HG03571 (cell line): ENCODE data around the gene ANK2.
"Not testable (repeated sequence)": the region's sequence is repeated elsewhere in the genome, so short reads cannot be mapped to it uniquely, and the experiment has no call there.

Experiments
- ATAC-seq: cut with Tn5 transposase; IDR thresholded peaks from one replicate; pipeline ENCODE4 v1.9.1; 2021; ENCODE audit not compliant: unreplicated experiment

The ANK2 gene

DNA sequence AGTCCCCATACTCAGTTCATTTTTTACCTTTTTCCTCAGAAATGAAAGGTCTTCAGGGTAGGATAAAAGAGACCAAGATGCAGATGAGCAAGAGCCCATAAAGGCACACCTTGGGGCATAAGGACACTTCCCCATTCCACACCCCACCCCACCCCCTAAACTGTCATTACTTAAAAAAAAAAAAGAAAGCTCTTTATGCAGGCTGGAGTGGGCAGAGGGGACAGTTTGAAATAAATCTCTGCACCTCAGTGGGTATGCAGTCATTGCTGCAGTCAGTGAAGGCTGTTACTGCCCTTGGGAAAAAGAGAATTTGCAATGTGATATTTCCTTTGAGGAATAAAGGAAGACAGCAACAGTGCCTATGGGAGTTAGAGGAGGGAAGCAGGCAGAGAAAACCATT, 137.5 kb downstream of the ANK2 start:
- no peak for ATAC-seq

DNA sequence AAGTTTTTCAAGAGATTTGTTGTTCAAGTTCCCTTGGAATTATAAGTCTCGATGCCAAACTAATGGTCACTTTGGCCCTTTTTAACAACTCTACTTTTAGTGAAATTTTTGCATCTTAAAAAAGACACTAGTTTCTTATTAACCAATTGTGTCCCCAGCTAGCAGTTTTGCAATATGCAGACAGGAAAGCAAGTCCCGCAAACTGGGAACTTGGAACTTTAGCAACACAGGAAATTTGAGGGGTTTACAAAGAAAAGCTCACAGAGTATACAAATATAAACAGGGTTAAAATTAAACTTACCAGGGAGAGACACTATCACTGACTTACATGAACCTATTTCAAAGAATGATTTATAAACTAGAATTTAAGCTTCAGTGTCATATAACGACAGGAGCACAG, 137.9 kb downstream of the ANK2 start:
- ATAC-seq = no peak

DNA sequence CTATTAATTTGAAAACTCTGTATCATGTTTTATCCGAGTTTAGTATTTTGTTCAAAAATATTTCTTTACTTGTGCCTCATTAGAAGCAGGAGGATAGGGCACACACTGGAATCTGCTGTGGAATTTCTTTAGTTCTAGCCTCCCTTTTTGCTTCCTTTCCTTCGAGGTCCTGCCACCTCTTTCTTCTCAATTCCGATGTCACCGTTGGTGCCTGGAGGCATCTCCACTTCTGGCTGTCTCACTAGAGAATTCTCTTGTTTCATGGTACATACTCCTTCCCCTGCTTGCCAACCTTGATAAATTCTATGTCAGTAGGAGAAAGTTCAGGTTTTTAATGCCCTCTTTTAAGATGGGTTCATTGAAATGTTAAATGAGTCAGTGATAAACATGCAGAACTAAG, 140.1 kb downstream of the ANK2 start:
- no peak for ATAC-seq

DNA sequence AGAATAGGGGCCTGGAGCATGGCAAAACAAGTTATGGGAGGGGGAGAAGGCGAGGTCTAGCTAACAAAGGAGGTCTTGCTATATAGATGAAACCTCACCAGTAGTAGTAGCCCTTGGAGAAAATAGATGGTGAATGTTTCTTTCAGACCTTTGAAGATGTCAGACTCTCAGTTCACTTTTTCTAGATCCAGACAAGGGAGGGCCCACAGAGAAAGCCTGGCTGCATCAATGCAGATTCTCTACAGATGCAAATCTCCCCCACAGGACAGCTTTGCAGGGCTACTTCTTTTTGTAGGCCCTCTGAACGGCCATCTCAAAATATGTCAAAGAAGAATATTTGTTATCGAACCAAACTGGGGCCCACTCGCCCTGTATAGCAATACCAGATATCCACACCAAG, 159.7 kb downstream of the ANK2 start:
- ATAC-seq = no peak

DNA sequence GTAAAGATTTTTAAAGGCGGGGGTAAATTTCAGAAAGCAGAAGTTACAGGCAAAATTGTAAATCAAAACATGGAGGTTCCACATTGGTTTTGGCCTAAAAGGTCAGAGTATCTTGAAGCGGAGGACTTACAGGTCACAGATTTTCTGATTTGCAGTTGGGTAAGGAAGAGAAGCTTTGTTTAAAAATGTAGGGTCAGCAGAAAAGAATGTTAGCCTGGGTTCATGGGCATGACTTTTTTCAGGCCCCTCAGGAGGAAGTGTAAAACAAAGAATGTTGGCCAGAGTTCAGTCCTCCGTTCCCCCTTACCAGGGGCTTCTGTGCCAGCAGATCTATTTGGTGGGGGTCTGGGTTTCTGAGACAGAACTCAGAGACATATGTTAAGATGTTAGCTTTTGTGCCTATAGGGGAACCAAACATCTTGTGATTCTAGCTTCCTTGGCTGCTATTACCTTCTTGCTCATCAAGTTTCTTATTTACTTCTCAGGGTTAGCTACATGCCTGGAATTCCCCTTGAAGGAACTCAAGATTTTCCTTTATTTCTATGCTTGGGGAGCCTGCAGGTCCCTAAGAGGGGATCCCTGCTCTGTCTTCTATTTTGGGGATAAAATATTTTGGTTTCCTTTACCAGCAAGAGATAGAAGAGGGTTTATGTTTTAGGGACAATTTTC, 160.3 kb downstream of the ANK2 start:
- ATAC-seq = no peak

DNA sequence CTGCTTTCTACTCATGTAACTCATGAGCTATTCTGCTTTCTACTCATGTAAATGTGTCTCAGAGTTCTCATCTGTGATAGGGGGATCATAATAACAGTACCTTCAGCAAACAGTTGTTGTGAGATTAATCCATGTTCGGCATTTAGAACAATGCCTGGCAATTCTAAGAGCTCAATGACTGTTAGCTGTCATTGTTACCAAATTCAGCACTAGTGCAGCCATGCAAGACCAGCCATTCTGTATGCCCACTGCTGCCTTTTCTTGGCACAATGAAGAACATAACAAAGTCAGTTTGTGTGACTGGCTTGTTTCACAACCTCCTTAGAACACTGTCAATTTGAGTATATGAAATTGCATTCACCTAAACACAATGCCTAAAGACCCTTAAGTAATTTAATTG, 163.2 kb downstream of the ANK2 start:
- no peak for ATAC-seq

DNA sequence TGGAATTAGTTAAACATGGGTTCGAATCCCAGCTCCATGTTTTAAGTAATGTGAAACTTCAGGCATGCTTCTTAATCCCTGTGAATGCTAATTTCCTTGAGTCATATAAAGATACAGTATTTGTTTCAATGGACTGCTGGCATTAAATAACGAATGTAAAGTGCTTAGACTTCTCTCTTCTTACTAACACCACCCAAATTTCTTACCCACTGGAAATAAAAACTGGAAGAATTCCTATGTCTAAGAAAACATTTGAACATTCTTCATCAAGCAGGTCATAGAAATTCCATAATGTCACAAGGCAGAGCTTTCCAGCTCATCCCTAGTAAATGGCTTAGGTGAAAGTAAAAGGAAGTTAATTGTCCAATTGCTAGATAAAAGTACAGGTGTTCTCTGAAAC, 172.5 kb downstream of the ANK2 start:
- ATAC-seq = no peak

DNA sequence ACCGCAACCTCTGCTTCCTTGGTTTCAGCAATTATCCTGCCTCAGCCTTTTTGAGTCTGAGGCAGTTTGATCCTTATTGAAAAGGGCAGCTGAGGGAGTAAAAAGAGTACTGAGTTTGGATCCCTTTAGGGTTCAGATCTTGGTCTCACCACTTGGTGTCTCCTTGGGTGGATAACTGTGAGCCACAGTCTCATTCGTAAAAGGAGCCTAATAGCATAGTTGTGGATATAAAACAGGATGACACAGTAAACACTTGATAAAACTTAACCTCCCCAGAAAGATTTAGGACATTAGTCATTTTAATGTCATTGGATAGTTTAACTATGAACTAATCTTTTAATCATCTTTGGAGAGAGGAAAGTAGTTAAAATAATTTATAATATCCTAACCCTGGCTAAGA, 173.0 kb downstream of the ANK2 start:
- ATAC-seq = no peak

DNA sequence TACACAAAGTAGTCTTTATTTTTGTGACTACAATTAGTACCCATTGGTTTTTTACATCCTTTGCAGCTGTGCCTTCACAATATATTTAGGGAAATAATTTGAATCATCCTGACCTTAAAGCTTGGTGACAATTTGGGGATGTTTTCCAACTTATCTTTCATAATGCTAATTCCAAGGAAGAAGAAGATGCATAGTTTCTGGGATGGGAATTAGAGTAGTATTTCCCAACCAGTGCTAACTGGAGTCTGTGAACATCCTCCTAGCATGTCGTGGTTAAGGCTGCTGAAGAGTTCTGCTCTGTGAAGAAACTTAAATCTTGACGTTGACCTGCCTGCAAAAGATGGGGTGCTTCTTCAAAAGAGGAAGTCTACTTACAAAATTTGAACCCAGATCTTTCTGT, 173.5 kb downstream of the ANK2 start:
- no peak for ATAC-seq

DNA sequence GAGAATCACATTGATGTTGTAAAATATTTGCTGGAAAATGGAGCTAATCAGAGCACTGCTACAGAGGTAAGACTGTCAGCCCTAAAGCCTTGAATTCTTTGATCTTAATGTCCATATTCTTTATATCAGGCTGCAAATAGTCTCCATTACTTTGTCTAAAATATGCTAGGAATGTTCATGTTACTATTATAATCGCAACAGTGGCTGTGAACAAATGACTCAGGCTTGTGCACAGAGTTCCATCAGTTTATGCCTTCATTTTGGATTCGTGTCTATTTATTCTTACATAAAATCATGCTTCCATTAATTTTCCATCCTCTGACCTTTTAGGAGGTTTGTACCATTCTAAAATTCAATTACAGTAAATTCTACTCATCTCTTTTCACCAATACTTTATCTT, 182.7 kb downstream of the ANK2 start:
- no peak for ATAC-seq

DNA sequence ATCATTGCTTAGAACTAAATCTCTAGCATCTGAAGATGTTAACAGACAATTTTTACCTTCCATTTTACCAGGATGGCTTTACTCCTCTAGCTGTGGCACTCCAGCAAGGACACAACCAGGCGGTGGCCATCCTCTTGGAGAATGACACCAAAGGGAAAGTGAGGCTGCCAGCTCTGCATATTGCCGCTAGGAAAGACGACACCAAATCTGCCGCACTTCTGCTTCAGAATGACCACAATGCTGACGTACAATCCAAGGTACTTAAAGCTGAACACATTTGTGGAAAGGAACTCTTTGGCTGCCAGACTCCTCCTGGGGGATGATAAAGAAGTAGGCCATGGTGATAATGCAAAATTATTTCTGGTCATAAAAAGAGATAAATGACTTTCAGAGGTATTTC, 187.5 kb downstream of the ANK2 start:
- no peak for ATAC-seq

DNA sequence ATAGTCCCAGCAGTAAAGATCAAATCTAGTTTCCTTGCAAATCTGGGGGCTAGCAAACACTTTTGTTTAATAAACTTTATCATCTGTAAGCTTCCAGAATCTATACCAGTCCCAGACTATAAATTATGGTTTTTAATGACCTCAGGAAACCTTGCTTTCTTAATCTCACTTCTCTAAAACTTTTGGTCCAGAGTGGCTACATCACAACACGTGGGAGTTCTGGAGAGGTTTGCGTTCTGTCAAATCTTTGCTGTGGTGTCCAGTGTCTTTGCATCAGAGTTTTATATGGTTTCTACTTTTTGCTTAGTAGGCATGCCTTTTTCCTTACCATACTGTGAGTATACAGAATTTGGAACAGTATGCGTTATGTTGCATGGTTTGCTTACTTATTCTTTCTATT, 193.9 kb downstream of the ANK2 start:
- no peak for ATAC-seq

DNA sequence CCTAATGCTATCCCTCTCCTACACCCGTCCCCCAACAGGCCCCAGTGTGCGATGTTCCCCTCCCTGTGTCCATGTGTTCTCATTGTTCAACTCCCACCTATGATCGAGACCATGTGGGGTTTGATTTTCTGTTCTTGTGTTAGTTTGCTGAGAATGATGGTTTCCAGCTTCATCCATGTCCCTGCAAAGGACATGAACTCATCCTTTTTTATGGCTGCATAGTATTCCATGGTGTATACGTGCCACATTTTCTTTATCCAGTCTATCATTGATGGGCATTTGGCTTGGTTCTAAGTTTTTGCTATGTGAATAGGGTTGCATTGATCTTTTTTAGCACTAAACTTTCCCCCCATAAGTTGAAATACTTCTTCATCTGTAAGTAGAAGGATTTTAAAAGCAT, 195.3 kb downstream of the ANK2 start:
- ATAC-seq = not testable (repeated sequence)

DNA sequence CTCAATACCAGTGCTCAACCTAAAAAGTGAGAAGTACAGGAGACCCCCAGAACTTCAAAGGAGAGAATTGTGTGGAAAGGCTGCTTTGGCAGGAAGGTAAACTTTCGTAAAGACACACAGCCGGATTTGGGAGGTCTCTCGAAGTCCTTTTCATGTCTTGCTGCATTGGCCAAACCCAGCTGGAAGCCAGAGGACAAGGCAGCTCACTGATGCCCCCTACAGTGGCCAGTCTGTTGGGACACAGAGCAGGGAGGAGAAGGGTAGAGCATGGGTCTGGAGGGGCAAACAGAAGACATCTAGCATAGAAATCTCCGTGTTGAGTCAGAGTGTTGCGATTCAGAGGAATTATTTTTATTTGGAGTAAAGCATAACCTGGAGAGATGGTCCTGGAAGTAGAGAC, 198.9 kb downstream of the ANK2 start:
- ATAC-seq = no peak

DNA sequence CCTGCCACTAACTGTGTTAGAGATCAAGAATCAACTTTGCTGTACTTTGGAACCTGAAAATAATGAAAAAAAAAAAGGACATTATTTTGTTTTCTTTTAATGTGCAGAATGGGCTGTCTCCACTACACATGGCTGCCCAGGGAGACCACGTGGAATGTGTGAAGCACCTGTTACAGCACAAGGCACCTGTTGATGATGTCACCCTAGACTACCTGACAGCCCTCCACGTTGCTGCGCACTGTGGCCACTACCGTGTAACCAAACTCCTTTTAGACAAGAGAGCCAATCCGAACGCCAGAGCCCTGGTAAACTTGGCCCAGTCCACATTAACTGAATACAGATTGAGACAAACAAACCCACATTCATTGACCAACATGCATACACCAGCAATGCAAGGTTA, 206.2 kb downstream of the ANK2 start:
- ATAC-seq = no peak

DNA sequence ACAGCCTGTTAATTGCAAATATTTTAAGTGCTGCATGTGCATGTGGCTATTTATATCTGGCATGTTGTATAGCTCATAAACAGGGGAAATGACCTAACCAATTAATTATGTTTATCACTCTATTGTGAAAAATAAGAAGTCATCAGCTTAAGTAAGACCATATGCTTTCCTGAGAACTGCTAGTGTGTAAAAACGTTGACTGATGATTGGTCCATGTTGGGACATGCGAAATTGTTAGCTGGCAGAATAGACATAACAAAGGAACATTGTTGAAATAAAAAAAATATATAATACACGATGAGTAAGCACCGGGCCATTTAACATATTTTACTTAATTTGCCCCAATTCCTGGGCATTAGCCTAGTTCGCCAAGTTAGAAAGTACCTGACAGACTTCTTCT, 207.5 kb downstream of the ANK2 start:
- ATAC-seq = no peak

DNA sequence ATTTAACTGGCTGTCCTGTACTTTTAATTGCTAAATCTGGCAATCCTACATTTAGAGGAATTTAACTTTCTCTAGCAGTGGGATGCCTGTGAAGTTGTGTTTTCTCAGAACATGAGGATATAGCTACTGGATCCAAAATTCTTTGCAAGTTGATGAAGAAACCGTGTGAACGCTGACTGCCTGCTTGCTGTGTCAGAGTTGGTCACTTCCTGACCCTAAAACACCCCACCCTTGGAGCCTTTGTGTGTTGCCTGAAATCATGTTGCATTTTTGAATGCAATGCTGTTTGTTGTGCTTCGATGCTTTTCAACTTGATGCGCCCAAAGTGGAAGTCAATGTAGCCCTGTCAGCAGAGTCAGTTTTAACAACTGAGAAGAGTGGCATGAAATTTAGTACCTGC, 211.2 kb downstream of the ANK2 start:
- no peak for ATAC-seq

DNA sequence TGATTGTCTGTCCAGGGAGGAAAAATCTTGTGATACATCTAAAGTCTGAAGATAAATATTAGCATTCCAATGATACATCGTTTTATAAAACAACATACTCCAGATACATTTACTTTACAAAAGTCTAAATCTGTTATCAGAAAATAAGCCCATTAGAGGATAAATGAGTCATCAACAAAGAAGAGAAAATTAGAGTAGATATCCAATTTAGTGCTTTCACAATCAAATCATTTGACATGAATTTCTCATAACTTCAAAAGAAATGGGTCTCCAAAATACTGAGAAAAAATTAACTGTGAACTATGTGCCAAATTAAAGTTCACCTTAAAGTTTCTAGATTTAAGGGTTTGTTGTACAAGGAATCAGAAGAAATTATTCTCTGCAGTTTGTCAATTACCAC, 213.8 kb downstream of the ANK2 start:
- ATAC-seq = no peak

DNA sequence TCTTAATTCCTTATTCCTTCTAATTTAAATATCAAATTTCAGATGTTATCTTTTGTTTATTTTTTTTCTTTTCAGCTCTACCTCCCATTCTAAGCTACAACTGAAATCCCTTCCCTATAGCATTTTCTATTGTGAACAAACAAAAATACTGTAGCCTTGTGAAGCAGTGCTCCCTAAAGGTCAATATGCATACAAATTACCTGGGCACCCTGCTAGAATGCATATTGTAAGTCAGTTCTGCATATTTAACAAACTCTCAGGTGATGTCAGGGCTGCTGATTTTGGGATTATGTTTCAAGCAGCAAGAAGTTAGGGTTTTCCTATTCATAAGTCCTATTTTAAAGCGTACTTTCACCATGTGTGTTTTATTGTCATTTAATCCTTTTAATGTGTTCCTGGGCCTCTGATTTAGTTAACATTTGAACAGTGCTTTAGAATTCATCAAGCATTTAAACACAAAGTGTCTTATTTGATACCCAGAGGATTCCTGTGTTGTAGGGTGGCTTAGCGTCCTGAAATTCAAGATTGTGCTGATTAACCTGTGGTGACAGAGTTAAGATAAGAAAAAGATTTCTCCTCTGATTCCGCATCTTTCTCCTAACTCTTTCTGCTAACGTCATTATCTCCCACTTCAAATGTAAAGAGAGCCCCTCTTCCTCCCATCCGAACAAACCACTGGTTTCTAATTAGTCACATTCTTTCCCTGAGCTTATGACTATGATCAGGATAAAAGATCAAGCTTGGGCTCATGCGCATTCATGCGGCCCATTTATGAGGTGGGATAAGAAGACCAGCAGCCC, 221.3 kb downstream of the ANK2 start:
- no peak for ATAC-seq

DNA sequence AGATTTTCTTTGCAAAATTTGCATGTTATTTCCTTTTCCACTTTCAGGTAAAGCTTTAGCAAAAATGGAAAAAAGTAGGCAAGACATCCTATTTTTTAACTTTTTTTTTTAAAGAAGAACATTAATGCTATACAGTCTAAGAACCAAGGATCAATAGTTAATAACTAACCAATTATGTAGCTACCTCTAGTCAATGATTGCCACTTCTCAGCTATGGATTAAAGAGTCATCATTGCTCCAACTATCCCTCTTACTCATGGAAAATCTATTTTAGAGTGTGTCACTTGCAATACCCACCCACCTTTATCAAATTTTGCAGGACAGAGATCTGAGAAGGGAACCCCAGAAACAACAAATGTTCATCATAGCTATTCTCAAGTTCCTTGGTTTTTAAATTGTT, 223.1 kb downstream of the ANK2 start:
- ATAC-seq = no peak

DNA sequence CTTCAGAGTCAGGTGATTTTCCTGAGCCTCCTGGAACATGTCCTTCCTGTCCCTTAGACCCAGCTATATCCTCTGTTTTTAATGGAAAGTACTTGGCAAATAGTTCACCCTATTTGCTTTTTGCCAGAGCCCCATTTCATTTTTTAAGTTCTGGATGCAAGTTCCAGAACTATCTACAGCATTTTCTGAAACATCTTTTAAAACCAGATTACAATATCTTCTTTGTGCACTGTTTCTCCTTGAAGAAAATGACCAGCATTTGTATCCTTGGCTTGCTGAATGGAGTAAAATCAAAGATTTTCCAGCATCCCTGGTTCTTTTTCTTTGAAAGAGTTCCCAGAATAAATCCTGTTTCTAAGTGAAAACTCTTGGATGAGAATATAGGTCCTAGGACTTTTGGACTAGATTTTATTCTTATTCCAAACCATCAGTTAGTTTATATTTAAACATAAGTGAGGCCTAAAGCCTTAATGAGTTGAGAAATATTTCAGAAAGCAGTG, 224.3 kb downstream of the ANK2 start:
- no peak for ATAC-seq

DNA sequence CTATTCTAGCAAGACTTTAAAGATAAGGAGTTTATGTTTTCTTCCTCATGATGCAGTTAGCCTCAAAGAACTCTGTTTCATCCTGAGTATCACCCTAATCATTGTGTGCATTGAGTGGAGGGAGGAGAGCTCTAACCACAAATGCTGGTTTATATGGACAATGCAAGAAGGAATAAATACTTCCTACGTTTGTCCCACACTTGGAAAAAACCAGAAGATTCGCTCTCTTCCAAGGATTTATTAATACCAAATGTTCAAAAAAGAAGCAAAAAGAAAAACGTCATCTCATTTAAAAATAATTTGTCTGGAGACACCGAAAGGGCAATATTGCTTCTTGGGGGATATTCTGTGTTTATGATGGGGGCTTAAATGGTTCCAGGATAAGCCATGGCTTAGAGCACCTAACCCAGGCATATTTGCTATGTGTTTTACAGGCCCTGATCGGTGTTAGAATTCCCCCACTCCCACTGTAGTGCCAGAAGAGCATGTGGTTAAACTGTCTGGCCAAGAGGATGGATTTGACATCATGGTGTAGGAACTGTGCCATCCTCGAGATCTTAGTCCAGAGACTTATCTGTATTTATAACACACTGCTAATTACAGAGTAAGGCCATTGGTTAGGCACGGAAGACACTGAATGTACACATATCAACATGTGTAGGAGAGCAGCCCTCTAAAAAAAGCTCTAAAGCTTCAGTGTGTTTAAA, 227.2 kb downstream of the ANK2 start:
- ATAC-seq = no peak
